A549 (cell line): ENCODE results near the gene MTAP. TPM values are rescaled to one million over a fixed set of nuclear protein-coding genes. Genes with fewer than 3 reads are reported as not detected.

Experiments used
- ATAC-seq, 2 experiments: fragments of 200-7000 bp in 1 of 2; fragments of >200 bp in 1 of 2; cut with Nextera tagmentation in 1 of 2; cut with Tn5 transposase in 1 of 2; 3 replicates each; pipeline versions ENCODE4 v1.8.0 to v1.9.1; 2018 to 2020; ENCODE audit warnings: mild to moderate bottlenecking in 1 of 2, moderate library complexity in 1 of 2
- CTCF ChIA-PET: fragments of 300-600 bp; sonication (Branson Sonifier 250); formaldehyde crosslinking; extraction: SDS; loops from one replicate; lab custom pipeline; 2021; ENCODE audit warnings: antibody characterized with exemption, inconsistent platforms; lab: Yijun Ruan, JAX
- POLR2A ChIA-PET: fragments of 350-600 bp; formaldehyde crosslinking; extraction: SDS; loops from one replicate; lab custom pipeline; 2021; ENCODE audit warnings: antibody characterized with exemption, inconsistent platforms; lab: Yijun Ruan, JAX
- DNase-seq, 2 experiments: peaks; one replicate each; pipeline versions ENCODE4 v3.0.0 to v3.0.0-alpha.2; 2011 to 2016; ENCODE audit warnings: low read depth in 1 of 2, low spot score in 1 of 2
- FAIRE-seq: peaks from 2 replicates; lab custom pipeline; 2011; peaks lifted over from hg19 to GRCh38; lab: Jason Lieb, UNC
- H3K27ac ChIP-seq, 2 experiments: fragments of >200 bp; sonication (Bioruptor Twin); formaldehyde crosslinking; 3 replicates each; pipeline ENCODE4 v1.5.1; 2016 to 2017
- H3K4me1 ChIP-seq: fragments of >200 bp; sonication (Bioruptor Twin); formaldehyde crosslinking; 3 replicates; pipeline ENCODE4 v1.6.1; 2016
- H3K4me2 ChIP-seq: fragments of >200 bp; sonication (Bioruptor Twin); formaldehyde crosslinking; 3 replicates; pipeline ENCODE4 v1.6.1; 2016
- H3K4me3 ChIP-seq: fragments of >200 bp; sonication (Bioruptor Twin); formaldehyde crosslinking; 3 replicates; pipeline ENCODE4 v1.5.1; 2016
- H3K9me3 ChIP-seq: fragments of >200 bp; sonication (Bioruptor Twin); formaldehyde crosslinking; 3 replicates; pipeline ENCODE4 v1.6.1; 2016
- CEBPB ChIP-seq, 2 experiments: fragments of >200 bp in 1 of 2; sonication (Bioruptor Twin) in 1 of 2; formaldehyde crosslinking in 1 of 2; IDR thresholded peaks; 2 replicates each; pipeline ENCODE4 v1.6.1; 2012 to 2016
- FOSL2 ChIP-seq, 2 experiments: fragments of 450-650 bp in 1 of 2; fragments of >200 bp in 1 of 2; sonication (Bioruptor Twin) in 1 of 2; formaldehyde crosslinking; IDR thresholded peaks; 2 replicates each; pipeline versions ENCODE4 v1.5.0 to v1.6.1; 2016 to 2020; ENCODE audit warnings: mild to moderate bottlenecking in 1 of 2, moderate library complexity in 1 of 2
- FOXS1 ChIP-seq: fragments of 250-450 bp; sonication (Bioruptor Pico); IDR thresholded peaks from 2 replicates; pipeline ENCODE4 v1.5.0; 2020; ENCODE audit warnings: mild to moderate bottlenecking, moderate library complexity
- JUN ChIP-seq, 2 experiments: fragments of >200 bp; sonication (Bioruptor Twin); formaldehyde crosslinking; IDR thresholded peaks; 2 replicates in 1 of 2; 3 replicates in 1 of 2; pipeline ENCODE4 v1.6.1; 2016 to 2017
- MYC ChIP-seq: IDR thresholded peaks from 2 replicates; pipeline ENCODE4 v1.6.1; 2012; ENCODE audit warnings: mild to moderate bottlenecking, inconsistent platforms, low read length, improper control_type of control experiment, borderline replicate concordance
- RAD21 ChIP-seq, 2 experiments: fragments of >200 bp in 1 of 2; sonication (Bioruptor Twin) in 1 of 2; formaldehyde crosslinking in 1 of 2; IDR thresholded peaks in 1 of 2; conservative IDR thresholded peaks in 1 of 2; 2 replicates in 1 of 2; 3 replicates in 1 of 2; pipeline ENCODE4 v1.6.1; 2012 to 2018; ENCODE audit warnings: inconsistent platforms in 1 of 2
- RCOR1 ChIP-seq: fragments of 150-350 bp; IDR thresholded peaks from 2 replicates; pipeline ENCODE4 v1.6.1; 2014; ENCODE audit warnings: antibody characterized with exemption, low read length, low read depth
- RNF2 ChIP-seq: fragments of 200-600 bp; sonication (generic); IDR thresholded peaks from 2 replicates; pipeline ENCODE4 v1.6.1; 2016; ENCODE audit warnings: low read depth, mild to moderate bottlenecking, antibody characterized with exemption, moderate library complexity, borderline replicate concordance
- SMC3 ChIP-seq: fragments of >200 bp; sonication (Bioruptor Twin); formaldehyde crosslinking; IDR thresholded peaks from 3 replicates; pipeline ENCODE4 v1.6.1; 2018; ENCODE audit warnings: inconsistent platforms
- SREBF2 ChIP-seq: fragments of 450-650 bp; IDR thresholded peaks from 2 replicates; pipeline ENCODE4 v1.6.1; 2014; ENCODE audit warnings: mild to moderate bottlenecking, moderate library complexity
- ZC3H11A ChIP-seq: fragments of 450-650 bp; IDR thresholded peaks from 2 replicates; pipeline ENCODE4 v1.6.1; 2014; ENCODE audit warnings: antibody characterized with exemption, mild to moderate bottlenecking
- ZSCAN20 ChIP-seq: fragments of 250-450 bp; sonication (Bioruptor Pico); IDR thresholded peaks from 2 replicates; pipeline ENCODE4 v1.8.0; 2022; ENCODE audit warnings: mild to moderate bottlenecking, moderate library complexity
- WGBS: methylation state at CpG from one replicate; pipeline ENCODE4 v1.1.6; 2017; ENCODE audit errors: missing lambda C conversion rate; 5-methylcytosine and 5-hydroxymethylcytosine counted together
- polyA plus RNA-seq, 4 experiments: library from polyadenylated mRNA; depleted of rRNA in 3 of 4; stranded (reverse); fragments of >200 nt; fragmentation: RNase III in 1 of 4; extraction: RNeasy Plus Mini Kit Qiagen cat#74134 plus additional on column Dnase treatment in 1 of 4; gene quantifications; 2 replicates in 3 of 4; 3 replicates in 1 of 4; pipeline ENCODE4 v1.2.3, GENCODE V29; 2011 to 2017
- TF ChIP-seq, protein P1 (sequence below): fragments of 250-450 bp; sonication (Bioruptor Pico); IDR thresholded peaks from 2 replicates; pipeline ENCODE4 v1.5.0; 2020; ENCODE audit warnings: low read depth, mild to moderate bottlenecking, moderate library complexity
- TF ChIP-seq, protein P2 (sequence below): fragments of >200 bp; sonication (Bioruptor Twin); formaldehyde crosslinking; IDR thresholded peaks from 3 replicates; pipeline ENCODE4 v1.5.1; 2016
- TF ChIP-seq, protein P3 (sequence below): fragments of 200-600 bp; sonication (generic); IDR thresholded peaks from 2 replicates; pipeline ENCODE4 v1.6.1; 2016; ENCODE audit warnings: antibody characterized with exemption, mild to moderate bottlenecking, moderate library complexity

The MTAP gene
- polyA plus RNA-seq, 2 of the 4 experiments (the other 2 are of a cell fraction): 4.1 to 35.6 TPM

DNA sequence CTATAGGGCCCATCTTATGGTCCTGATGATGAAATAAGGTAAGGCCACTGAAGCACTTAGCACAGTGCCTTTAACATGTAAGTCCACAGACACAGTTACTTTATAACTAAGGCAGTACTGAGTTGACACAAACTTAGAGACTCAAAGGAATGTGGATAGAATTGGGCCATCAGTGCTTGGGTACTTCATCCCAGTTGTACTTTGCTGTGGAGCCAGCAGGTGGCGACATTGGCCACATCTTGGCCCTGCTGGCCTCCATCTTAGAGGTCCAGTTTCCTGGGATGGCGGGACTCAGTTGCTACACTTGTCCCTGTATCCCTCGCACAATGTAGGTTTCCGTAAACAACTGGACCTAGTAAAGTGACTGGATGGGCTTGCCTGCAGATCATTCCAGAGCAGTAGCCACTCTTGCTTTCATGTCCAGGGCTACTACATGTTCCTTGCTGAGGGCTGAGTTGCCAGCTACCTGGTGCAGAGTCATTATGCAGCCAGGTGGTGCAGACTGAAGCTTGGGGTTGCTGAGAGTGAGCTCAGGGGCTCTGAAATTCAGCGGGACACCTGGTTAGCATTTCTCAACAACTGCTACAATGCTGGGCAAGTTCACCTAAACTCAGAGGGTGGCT, 10.6 kb downstream of the MTAP start (continued):
- TF ChIP-seq ZC3H11A (no peak), MYC (no peak), FOSL2 (IDR thresholded peaks at IDR 0.05) (no peak), FOSL2 (CRISPR knock-in tag; IDR thresholded peaks at IDR 0.05) (peak; percentile 9; the same call in 1 of the 2 replicates), JUN (IDR thresholded peaks at IDR 0.05) (no peak), SREBF2 (no peak), FOXS1 (CRISPR knock-in tag) (no peak)
- TF ChIP-seq, protein P1, sequence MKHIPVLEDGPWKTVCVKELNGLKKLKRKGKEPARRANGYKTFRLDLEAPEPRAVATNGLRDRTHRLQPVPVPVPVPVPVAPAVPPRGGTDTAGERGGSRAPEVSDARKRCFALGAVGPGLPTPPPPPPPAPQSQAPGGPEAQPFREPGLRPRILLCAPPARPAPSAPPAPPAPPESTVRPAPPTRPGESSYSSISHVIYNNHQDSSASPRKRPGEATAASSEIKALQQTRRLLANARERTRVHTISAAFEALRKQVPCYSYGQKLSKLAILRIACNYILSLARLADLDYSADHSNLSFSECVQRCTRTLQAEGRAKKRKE (CRISPR knock-in tag): no peak

DNA sequence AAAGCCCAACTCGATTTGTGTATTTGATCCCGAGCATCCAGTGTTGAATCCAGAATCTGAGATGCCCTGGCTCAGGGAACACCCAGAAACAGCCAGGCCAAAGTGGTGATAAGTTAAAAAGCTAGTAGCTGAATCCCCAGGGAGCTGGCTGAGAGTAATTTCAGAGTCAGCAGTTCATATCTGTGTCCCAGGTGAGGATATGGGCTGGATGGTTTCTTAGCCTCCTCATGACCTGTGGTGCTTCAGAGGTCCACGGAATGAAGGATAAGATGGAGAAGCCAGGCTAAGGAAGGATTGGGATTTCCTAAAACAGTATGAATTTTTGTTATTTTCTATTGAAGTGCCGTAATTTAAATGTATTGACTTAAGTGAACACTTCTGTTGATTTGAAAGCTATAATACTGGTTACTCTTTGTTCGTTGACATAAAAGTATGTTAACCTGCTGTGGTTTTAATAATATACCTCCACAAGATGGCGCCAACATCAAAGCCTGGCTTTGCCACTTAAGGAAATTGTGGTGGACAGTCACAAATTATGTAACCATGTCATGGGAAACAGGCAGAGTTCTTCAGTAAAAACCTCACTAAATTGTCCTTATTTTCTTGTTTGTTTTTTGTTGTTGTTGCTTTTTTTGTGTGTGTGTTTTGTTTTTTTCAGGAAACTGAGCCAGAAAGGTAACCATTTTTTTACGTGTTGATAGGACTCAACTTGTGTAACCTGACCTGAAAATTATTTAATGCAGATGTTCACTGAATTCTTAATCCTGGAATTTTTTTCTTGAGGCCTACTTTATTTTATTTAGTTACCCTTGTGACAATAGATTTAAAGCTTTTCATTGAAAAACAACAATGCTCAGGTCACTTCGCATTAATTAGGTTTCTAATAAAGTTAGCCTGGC, 11.4 kb downstream of the MTAP start:
- ATAC-seq (peak; percentile 58 to 63), FAIRE-seq (peak; percentile 91), DNase-seq (peak in 1 of 2 experiments; percentile 85)
- POLR2A ChIA-PET: interaction anchor here (1.3 to 1.5 kb wide), 2 partner anchors 425 to 430 kb away, joined by 6 to 8 read pairs; no protein-coding TSS in a partner anchor
- peaks cover 48% of the 10 kb centered on the region for H3K4me1 ChIP-seq
- peak overlapping the region; percentile 21 for H3K4me2 ChIP-seq
- H3K27ac ChIP-seq: peak overlapping the region; percentile 56 to 75
- CTCF ChIA-PET: interaction anchor here (0.6 to 15.5 kb wide), 59 partner anchors 9 to 656 kb away, joined by 3 to 345 read pairs (median 4); partner anchors contain the start of gene MTAP
- no peak overlapping the region for H3K4me3 ChIP-seq
- TF ChIP-seq SMC3 (peak; percentile 97), CEBPB (IDR thresholded peaks at IDR 0.05) (peak in 1 of 2 experiments; percentile 18; a peak in 1 of 4 replicates), RAD21 (conservative IDR thresholded peaks at IDR 0.05 in 1 of 2, IDR thresholded peaks at IDR 0.05 in 1 of 2) (peak; percentile 93 to 98), RCOR1 (no peak), RNF2 (no peak), ZSCAN20 (CRISPR knock-in tag) (no peak)
- TF ChIP-seq, protein P2, sequence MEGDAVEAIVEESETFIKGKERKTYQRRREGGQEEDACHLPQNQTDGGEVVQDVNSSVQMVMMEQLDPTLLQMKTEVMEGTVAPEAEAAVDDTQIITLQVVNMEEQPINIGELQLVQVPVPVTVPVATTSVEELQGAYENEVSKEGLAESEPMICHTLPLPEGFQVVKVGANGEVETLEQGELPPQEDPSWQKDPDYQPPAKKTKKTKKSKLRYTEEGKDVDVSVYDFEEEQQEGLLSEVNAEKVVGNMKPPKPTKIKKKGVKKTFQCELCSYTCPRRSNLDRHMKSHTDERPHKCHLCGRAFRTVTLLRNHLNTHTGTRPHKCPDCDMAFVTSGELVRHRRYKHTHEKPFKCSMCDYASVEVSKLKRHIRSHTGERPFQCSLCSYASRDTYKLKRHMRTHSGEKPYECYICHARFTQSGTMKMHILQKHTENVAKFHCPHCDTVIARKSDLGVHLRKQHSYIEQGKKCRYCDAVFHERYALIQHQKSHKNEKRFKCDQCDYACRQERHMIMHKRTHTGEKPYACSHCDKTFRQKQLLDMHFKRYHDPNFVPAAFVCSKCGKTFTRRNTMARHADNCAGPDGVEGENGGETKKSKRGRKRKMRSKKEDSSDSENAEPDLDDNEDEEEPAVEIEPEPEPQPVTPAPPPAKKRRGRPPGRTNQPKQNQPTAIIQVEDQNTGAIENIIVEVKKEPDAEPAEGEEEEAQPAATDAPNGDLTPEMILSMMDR: peak; percentile 96
- TF ChIP-seq, protein P3, sequence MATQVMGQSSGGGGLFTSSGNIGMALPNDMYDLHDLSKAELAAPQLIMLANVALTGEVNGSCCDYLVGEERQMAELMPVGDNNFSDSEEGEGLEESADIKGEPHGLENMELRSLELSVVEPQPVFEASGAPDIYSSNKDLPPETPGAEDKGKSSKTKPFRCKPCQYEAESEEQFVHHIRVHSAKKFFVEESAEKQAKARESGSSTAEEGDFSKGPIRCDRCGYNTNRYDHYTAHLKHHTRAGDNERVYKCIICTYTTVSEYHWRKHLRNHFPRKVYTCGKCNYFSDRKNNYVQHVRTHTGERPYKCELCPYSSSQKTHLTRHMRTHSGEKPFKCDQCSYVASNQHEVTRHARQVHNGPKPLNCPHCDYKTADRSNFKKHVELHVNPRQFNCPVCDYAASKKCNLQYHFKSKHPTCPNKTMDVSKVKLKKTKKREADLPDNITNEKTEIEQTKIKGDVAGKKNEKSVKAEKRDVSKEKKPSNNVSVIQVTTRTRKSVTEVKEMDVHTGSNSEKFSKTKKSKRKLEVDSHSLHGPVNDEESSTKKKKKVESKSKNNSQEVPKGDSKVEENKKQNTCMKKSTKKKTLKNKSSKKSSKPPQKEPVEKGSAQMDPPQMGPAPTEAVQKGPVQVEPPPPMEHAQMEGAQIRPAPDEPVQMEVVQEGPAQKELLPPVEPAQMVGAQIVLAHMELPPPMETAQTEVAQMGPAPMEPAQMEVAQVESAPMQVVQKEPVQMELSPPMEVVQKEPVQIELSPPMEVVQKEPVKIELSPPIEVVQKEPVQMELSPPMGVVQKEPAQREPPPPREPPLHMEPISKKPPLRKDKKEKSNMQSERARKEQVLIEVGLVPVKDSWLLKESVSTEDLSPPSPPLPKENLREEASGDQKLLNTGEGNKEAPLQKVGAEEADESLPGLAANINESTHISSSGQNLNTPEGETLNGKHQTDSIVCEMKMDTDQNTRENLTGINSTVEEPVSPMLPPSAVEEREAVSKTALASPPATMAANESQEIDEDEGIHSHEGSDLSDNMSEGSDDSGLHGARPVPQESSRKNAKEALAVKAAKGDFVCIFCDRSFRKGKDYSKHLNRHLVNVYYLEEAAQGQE: no peak
- peaks cover 7% of the 10 kb centered on the region; the same call in 2 of the 3 replicates for H3K9me3 ChIP-seq
- WGBS: 54% methylated on average over 8 of the region's 8 CpGs
